ENCODE results near the gene PRTFDC1.

PRTFDC1 gene

GRCh38 chr10:24825551-24825950 is 126.9 kb downstream of the PRTFDC1 start:
- no peak for TF ChIP-seq CTCF (IDR thresholded peaks at IDR 0.05; ENCODE audit: insufficient read depth, low read length, poor library complexity, severe bottlenecking)
- TF ChIP-seq EZH2phosphoT487 (conservative IDR thresholded peaks at IDR 0.05; ENCODE audit: low read length) = no peak
- Histone ChIP-seq H3K36me3 (ENCODE audit: low read length) (no peaks in the 10 kb centered on the region), H3K9me2 (replicated peaks; ENCODE audit: insufficient read depth, low read length) (no peaks in the 10 kb centered on the region), H2AFZ (ENCODE audit: low read depth, low read length, severe bottlenecking) (no peak overlapping the region), H3K79me2 (ENCODE audit: insufficient read depth, low read length) (no peaks in the 10 kb centered on the region), H3K4me2 (ENCODE audit: low read depth, low read length, poor library complexity, severe bottlenecking) (no peak overlapping the region), H3K27ac (ENCODE audit: low read depth, low read length) (no peak overlapping the region), H4K20me1 (ENCODE audit: low read depth, low read length) (no peaks in the 10 kb centered on the region), H3K27me3 (ENCODE audit: low read length) (no peaks in the 10 kb centered on the region), H3K4me3 (ENCODE audit: insufficient read depth, low read length, poor library complexity, severe bottlenecking) (no peak overlapping the region), H3F3A (ENCODE audit: insufficient read depth) (no peaks in the 10 kb centered on the region), H3K9me3 (ENCODE audit: insufficient read depth, low read length) (no peaks in the 10 kb centered on the region), H3K9ac (ENCODE audit: low read length) (no peak overlapping the region)

- no peak overlapping the region for H3K9ac ChIP-seq (ENCODE audit: low read length)
- TF ChIP-seq EZH2phosphoT487 (conservative IDR thresholded peaks at IDR 0.05; ENCODE audit: low read length) (no peak), CTCF (IDR thresholded peaks at IDR 0.05; ENCODE audit: insufficient read depth, low read length, poor library complexity, severe bottlenecking) (no peak)
- H3F3A ChIP-seq (ENCODE audit: insufficient read depth) = no peaks in the 10 kb centered on the region
- H3K4me3 ChIP-seq (ENCODE audit: insufficient read depth, low read length, poor library complexity, severe bottlenecking) = no peak overlapping the region
- no peak overlapping the region for H2AFZ ChIP-seq (ENCODE audit: low read depth, low read length, severe bottlenecking)
- no peak overlapping the region for H3K27ac ChIP-seq (ENCODE audit: low read depth, low read length)
- no peak overlapping the region for H3K4me2 ChIP-seq (ENCODE audit: low read depth, low read length, poor library complexity, severe bottlenecking)
- no peaks in the 10 kb centered on the region for H3K36me3 ChIP-seq (ENCODE audit: low read length)
- no peaks in the 10 kb centered on the region for H4K20me1 ChIP-seq (ENCODE audit: low read depth, low read length)
- H3K27me3 ChIP-seq (ENCODE audit: low read length) = no peaks in the 10 kb centered on the region
- no peaks in the 10 kb centered on the region for H3K9me3 ChIP-seq (ENCODE audit: insufficient read depth, low read length)
- no peaks in the 10 kb centered on the region for H3K79me2 ChIP-seq (ENCODE audit: insufficient read depth, low read length)
- no peaks in the 10 kb centered on the region for H3K9me2 ChIP-seq (replicated peaks; ENCODE audit: insufficient read depth, low read length)
These were observed 127.9 kb downstream of the PRTFDC1 start for GRCh38 chr10:24824536-24824935.

- no peak overlapping the region for H2AFZ ChIP-seq (ENCODE audit: low read depth, low read length, severe bottlenecking)
- no peaks in the 10 kb centered on the region for H3K9me2 ChIP-seq (replicated peaks; ENCODE audit: insufficient read depth, low read length)
- H3K4me3 ChIP-seq (ENCODE audit: insufficient read depth, low read length, poor library complexity, severe bottlenecking) = no peak overlapping the region
- H3K4me2 ChIP-seq (ENCODE audit: low read depth, low read length, poor library complexity, severe bottlenecking) = no peak overlapping the region
- H3K27me3 ChIP-seq (ENCODE audit: low read length) = no peaks in the 10 kb centered on the region
- no peak for TF ChIP-seq CTCF (IDR thresholded peaks at IDR 0.05; ENCODE audit: insufficient read depth, low read length, poor library complexity, severe bottlenecking)
- TF ChIP-seq EZH2phosphoT487 (conservative IDR thresholded peaks at IDR 0.05; ENCODE audit: low read length) = no peak
- no peaks in the 10 kb centered on the region for H3F3A ChIP-seq (ENCODE audit: insufficient read depth)
- no peak overlapping the region for H3K9ac ChIP-seq (ENCODE audit: low read length)
- no peaks in the 10 kb centered on the region for H3K36me3 ChIP-seq (ENCODE audit: low read length)
- H3K9me3 ChIP-seq (ENCODE audit: insufficient read depth, low read length) = no peaks in the 10 kb centered on the region
- H3K79me2 ChIP-seq (ENCODE audit: insufficient read depth, low read length) = no peaks in the 10 kb centered on the region
- no peaks in the 10 kb centered on the region for H4K20me1 ChIP-seq (ENCODE audit: low read depth, low read length)
- no peak overlapping the region for H3K27ac ChIP-seq (ENCODE audit: low read depth, low read length)
These were observed 128.3 kb downstream of the PRTFDC1 start for GRCh38 chr10:24824124-24824523.
